Endothelial cell of hepatic sinusoid (primary cell): ENCODE measurements around the gene EDARADD.

Source experiments
- in situ Hi-C: cut with HindIII; loops from 2 replicates; pipeline ENCODE4 v1.10.0; 2017; ENCODE audit warnings: low sequenced_read_pairs

The EDARADD gene

GRCh38 chr1:236391008-236391407 is 3.1 kb upstream of the EDARADD start:
- in situ Hi-C loops, result no loop called here

GRCh38 chr1:236392182-236392581 is 1.9 kb upstream of the EDARADD start:
- in situ Hi-C loops, result no loop called here

GRCh38 chr1:236394879-236395229 is 768 bp downstream of the EDARADD start:
- in situ Hi-C loops, result no loop called here

- in situ Hi-C loops, result no loop called here
These were observed 1.3 kb downstream of the EDARADD start for GRCh38 chr1:236395230-236395946.

GRCh38 chr1:236395947-236396664 is 2.0 kb downstream of the EDARADD start:
- in situ Hi-C loops, result no loop called here

- in situ Hi-C loops, result no loop called here
These were observed 2.6 kb downstream of the EDARADD start for GRCh38 chr1:236396665-236397043.

GRCh38 chr1:236397173-236397759 is 3.2 kb downstream of the EDARADD start:
- in situ Hi-C loops, result no loop called here

GRCh38 chr1:236398538-236398937 is 4.5 kb downstream of the EDARADD start:
- in situ Hi-C loops, result no loop called here

GRCh38 chr1:236400061-236400603 is 6.0 kb downstream of the EDARADD start:
- in situ Hi-C loops, result no loop called here

DNA sequence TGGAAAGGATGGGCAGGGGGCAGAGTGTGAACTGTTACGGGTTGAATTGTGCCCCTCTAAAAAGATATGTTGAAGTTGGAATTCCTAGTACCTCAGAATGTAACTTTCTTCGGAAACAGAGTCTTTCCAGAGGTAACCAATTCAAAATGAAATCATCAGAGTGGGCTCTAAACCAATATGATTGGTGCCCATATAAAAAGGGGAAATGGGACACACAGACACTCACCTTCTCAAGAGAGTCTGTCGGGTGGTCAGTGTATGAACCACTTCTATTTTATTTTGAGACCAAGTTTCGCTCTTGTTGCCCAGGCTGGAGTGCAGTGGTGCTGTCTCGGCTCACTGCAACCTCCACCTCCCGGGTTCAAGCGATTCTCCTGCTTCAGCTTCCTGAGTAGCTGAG is 7.6 kb downstream of the EDARADD start:
- in situ Hi-C loops, result no loop called here

DNA sequence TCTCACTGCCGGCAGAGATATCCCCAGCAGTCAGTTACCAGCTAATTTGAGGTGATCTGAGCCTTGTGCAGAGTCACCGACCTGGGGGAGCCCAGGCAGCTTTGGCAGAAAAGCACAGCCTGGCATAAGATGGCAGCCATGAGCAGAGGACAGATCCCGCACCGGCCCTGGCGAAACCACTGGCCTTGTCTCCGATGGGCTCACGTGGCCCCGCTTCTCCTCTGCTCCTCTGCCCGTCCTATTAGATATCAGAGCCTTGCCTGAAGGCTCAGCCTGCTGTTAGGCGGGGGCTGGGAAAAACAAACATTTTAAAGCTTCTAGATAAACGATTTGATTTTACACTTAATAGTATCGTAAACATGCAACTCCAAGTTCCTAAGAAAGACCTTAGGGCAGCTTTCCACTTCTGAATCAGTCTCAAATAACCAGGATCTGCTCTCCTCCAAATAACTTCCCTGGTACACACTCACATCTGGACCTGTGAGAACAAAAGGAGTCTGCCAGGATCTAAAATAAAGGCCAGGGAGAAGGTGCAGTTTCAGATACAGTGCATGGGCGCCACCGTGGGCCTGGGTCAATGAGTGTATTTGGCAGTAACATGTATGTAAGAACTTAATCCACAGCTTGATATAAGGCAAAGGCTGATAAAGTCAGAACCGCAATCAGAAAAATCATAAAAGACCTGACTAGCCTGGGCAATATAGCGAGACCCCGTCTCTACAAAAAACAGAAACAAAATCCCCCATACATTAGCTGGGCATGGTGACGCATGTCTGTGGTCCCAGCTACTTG is 10.0 kb downstream of the EDARADD start:
- in situ Hi-C loops, result no loop called here

- in situ Hi-C loops, result no loop called here
These were observed 13.0 kb downstream of the EDARADD start for GRCh38 chr1:236407059-236407458.

DNA sequence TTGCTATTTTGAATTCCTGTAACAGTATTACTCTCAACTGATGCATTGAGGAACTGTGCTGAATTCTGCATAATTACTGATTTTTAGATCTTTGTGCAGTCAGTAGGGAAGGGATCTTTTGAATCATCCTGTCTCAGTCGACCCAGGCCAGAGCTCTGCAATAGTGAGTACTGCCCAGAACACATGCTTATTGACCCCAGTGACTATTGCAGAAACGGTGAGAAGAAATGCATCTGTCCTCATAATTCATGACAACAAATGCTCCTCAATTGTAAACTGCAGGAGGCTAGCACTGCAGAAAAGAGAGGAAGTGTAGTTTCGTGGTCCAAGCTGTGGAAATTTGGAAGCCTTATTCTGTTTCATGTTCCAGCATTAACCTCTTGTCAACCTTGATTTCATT is 19.6 kb downstream of the EDARADD start:
- in situ Hi-C loops, result no loop called here

GRCh38 chr1:236416165-236416564 is 22.1 kb downstream of the EDARADD start:
- in situ Hi-C loops, result no loop called here

- in situ Hi-C loops, result no loop called here
These were observed 23.2 kb downstream of the EDARADD start for GRCh38 chr1:236417336-236417735.

- in situ Hi-C loops, result no loop called here
These were observed 25.4 kb downstream of the EDARADD start for GRCh38 chr1:236419502-236419901.

GRCh38 chr1:236421022-236421421 is 26.9 kb downstream of the EDARADD start:
- in situ Hi-C loops, result no loop called here

DNA sequence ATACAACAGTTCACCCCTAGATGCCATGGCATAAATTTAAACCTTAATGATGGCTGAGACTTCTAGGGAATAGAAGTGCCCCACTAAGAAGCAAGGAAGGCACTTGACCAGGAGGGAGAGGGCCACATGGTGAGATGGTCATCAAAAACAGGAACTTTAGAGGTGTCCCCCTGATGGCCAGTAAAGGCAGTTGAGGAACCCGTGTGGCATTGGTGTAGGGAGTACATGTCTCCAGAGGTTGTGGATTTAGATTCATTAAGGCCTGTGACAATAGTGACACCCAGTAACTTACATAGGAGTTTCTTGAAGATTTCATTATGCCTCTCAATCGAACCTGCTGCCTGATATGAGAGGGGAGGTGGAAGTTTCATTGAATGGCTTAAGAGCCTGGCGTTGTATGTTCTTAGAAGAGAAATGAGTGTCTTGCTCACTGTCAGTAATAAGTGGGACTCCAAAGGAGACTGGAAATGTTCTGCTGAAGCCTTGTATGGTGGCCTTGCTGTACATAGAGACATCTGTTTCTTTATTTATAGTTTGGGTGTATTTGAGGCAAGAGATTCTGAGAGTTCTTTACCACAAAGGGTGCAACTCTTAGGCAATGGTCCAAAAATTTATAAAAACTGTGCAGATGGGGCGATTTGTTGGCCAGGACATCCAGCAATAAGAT is 27.9 kb downstream of the EDARADD start:
- in situ Hi-C loops, result no loop called here

DNA sequence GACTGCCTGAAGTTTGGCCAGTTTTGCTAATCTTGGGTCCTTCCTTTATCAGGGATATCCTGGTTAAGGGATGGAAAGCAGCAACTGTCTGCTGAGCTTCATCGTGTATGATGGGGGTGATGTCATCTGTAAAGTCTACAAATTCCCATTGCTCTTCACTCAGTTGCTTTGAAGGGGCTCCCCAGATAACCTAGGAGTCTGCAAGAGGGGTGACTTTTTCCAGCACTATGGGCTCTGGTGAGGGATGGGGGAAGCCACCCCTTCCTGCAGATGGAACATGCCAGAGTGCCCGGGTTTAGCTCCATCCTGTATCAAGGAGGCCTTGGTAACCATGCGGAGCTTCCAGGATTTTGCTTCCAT is 28.4 kb downstream of the EDARADD start:
- in situ Hi-C loops, result no loop called here

- in situ Hi-C loops, result no loop called here
These were observed 31.1 kb downstream of the EDARADD start for GRCh38 chr1:236425031-236425663.
